DOHH2 (cell line): ENCODE measurements around the gene MAP1LC3A.

Experiments
- H3F3A ChIP-seq: fragments of 200-600 bp; sonication (generic), shearing (Covaris generic); 2 replicates; pipeline ENCODE4 v1.6.0; 2016; ENCODE audit warnings: antibody characterized with exemption, mild to moderate bottlenecking; ENCODE audit not compliant: control insufficient read depth, insufficient read depth
- H3K27ac ChIP-seq: fragments of 200-600 bp; sonication (generic); 2 replicates; pipeline ENCODE4 v1.5.1; 2014; ENCODE audit warnings: low read depth, mild to moderate bottlenecking, low read length, moderate library complexity
- H3K27me3 ChIP-seq: fragments of 200-600 bp; sonication (generic); 2 replicates; pipeline ENCODE4 v1.6.1; 2014; ENCODE audit warnings: mild to moderate bottlenecking, low read length, mixed read lengths; ENCODE audit not compliant: control insufficient read depth
- H3K36me3 ChIP-seq: fragments of 200-600 bp; sonication (generic); 2 replicates; pipeline ENCODE4 v1.6.1; 2014; ENCODE audit warnings: mild to moderate bottlenecking, low read length, moderate library complexity, mixed read lengths; ENCODE audit not compliant: control insufficient read depth
- H3K4me1 ChIP-seq: fragments of 200-600 bp; sonication (generic); 2 replicates; pipeline ENCODE4 v1.6.1; 2014; ENCODE audit warnings: mild to moderate bottlenecking, low read length, mixed read lengths; ENCODE audit not compliant: control insufficient read depth
- H3K4me2 ChIP-seq: fragments of 200-600 bp; sonication (generic); 2 replicates; pipeline ENCODE4 v1.6.0; 2014; ENCODE audit warnings: mild to moderate bottlenecking, low read length, moderate library complexity
- H3K4me3 ChIP-seq: fragments of 200-600 bp; sonication (generic); 2 replicates; pipeline ENCODE4 v1.5.1; 2014; ENCODE audit warnings: mild to moderate bottlenecking, low read length, mixed read lengths
- H3K79me2 ChIP-seq: fragments of 200-600 bp; sonication (generic); 2 replicates; pipeline ENCODE4 v1.6.1; 2014; ENCODE audit warnings: mild to moderate bottlenecking, low read length, mixed read lengths; ENCODE audit not compliant: control insufficient read depth
- H3K9me2 ChIP-seq: fragments of 200-600 bp; sonication (generic); replicated peaks from 2 replicates; pipeline ENCODE4 v1.6.1; 2014; ENCODE audit warnings: mild to moderate bottlenecking, low read length, mixed read lengths; ENCODE audit not compliant: control insufficient read depth
- H3K9me3 ChIP-seq: fragments of 200-600 bp; sonication (generic); 2 replicates; pipeline ENCODE4 v1.6.1; 2014; ENCODE audit warnings: antibody characterized with exemption, low read length, mixed read lengths; ENCODE audit not compliant: control insufficient read depth, insufficient read depth
- H4K20me1 ChIP-seq: fragments of 200-600 bp; sonication (generic); 2 replicates; pipeline ENCODE4 v1.6.0; 2014; ENCODE audit warnings: low read depth, mild to moderate bottlenecking, antibody characterized with exemption, low read length, moderate library complexity; ENCODE audit not compliant: control insufficient read depth, insufficient read depth
- EZH2phosphoT487 ChIP-seq: fragments of 200-600 bp; sonication (generic); IDR thresholded peaks from 2 replicates; pipeline ENCODE4 v1.6.1; 2017; ENCODE audit warnings: borderline replicate concordance, mild to moderate bottlenecking, antibody characterized with exemption, low read length, moderate library complexity, mixed read lengths
- TF ChIP-seq, protein P1 (sequence below): fragments of 200-600 bp; sonication (generic); IDR thresholded peaks from one replicate; pipeline ENCODE4 v1.5.1; 2014; ENCODE audit warnings: antibody characterized with exemption, mild to moderate bottlenecking, low read depth, low read length; ENCODE audit not compliant: poor library complexity, severe bottlenecking

The MAP1LC3A gene

GRCh38 chr20:34583544-34583943, 25.0 kb downstream of the MAP1LC3A start:
- peaks cover 4% of the 10 kb centered on the region; the same call in 1 of the 2 replicates for H3K9me3 ChIP-seq
- H3F3A ChIP-seq, result no peaks in the 10 kb centered on the region
- no peak overlapping the region for H3K27ac ChIP-seq
- no peaks in the 10 kb centered on the region for H3K27me3 ChIP-seq
- peaks cover 20% of the 10 kb centered on the region for H3K36me3 ChIP-seq
- no peak overlapping the region for H3K4me2 ChIP-seq
- no peaks in the 10 kb centered on the region for H3K9me2 ChIP-seq
- no peak overlapping the region for H3K4me3 ChIP-seq
- TF ChIP-seq, protein P1, sequence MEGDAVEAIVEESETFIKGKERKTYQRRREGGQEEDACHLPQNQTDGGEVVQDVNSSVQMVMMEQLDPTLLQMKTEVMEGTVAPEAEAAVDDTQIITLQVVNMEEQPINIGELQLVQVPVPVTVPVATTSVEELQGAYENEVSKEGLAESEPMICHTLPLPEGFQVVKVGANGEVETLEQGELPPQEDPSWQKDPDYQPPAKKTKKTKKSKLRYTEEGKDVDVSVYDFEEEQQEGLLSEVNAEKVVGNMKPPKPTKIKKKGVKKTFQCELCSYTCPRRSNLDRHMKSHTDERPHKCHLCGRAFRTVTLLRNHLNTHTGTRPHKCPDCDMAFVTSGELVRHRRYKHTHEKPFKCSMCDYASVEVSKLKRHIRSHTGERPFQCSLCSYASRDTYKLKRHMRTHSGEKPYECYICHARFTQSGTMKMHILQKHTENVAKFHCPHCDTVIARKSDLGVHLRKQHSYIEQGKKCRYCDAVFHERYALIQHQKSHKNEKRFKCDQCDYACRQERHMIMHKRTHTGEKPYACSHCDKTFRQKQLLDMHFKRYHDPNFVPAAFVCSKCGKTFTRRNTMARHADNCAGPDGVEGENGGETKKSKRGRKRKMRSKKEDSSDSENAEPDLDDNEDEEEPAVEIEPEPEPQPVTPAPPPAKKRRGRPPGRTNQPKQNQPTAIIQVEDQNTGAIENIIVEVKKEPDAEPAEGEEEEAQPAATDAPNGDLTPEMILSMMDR, result no peak
- no peak for TF ChIP-seq EZH2phosphoT487
- H4K20me1 ChIP-seq, result no peaks in the 10 kb centered on the region
- peaks cover 13% of the 10 kb centered on the region for H3K4me1 ChIP-seq
- H3K79me2 ChIP-seq, result no peaks in the 10 kb centered on the region

GRCh38 chr20:34585019-34585418, 26.5 kb downstream of the MAP1LC3A start:
- Histone ChIP-seq H4K20me1 (no peaks in the 10 kb centered on the region), H3K4me1 (peaks cover 10% of the 10 kb centered on the region), H3K9me3 (peaks cover 4% of the 10 kb centered on the region; the same call in 1 of the 2 replicates), H3K27ac (no peak overlapping the region), H3K27me3 (no peaks in the 10 kb centered on the region), H3K9me2 (no peaks in the 10 kb centered on the region), H3K4me3 (no peak overlapping the region), H3K79me2 (no peaks in the 10 kb centered on the region), H3K36me3 (peaks cover 17% of the 10 kb centered on the region), H3K4me2 (no peak overlapping the region), H3F3A (no peaks in the 10 kb centered on the region)
- TF ChIP-seq EZH2phosphoT487, result no peak
- TF ChIP-seq, protein P1, result no peak

DNA sequence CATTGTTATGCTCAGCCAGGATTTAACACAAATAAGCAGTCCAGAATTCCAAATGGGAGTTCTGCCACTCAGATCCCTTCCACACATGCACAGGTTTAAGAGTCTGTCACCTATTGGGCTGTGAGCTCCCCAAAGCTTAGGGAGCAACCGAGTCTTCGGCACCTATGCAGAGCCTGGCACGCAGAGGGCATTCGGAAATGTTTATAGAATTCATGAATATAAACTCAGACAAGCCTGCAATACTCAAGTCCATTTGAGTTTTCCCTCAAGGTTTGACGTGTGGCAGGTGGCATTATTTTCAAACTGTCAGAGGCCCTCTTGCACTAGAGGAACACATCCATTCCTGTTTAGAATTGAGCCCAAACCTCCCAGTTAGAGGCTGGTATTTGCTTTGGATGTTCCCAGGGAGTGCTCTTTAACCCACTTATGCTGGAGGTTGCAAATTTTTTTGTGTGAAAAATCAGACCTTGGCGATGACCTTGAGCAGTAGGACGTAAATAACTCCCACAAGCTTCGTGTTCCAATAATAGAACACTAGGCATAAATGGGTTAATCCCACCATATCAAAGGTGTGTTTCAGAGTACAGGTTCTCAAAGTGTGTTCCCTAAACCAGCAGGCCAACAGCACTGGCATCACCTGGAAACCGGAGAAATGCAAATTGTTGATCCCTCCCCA, 28.1 kb downstream of the MAP1LC3A start:
- Histone ChIP-seq H4K20me1 (no peaks in the 10 kb centered on the region), H3K9me3 (no peaks in the 10 kb centered on the region), H3K27ac (no peak overlapping the region), H3K79me2 (no peaks in the 10 kb centered on the region), H3K9me2 (no peaks in the 10 kb centered on the region), H3K36me3 (peaks cover 4% of the 10 kb centered on the region), H3K4me1 (no peaks in the 10 kb centered on the region), H3F3A (no peaks in the 10 kb centered on the region), H3K4me2 (no peak overlapping the region), H3K27me3 (no peaks in the 10 kb centered on the region), H3K4me3 (no peak overlapping the region)
- TF ChIP-seq, protein P1, result no peak
- no peak for TF ChIP-seq EZH2phosphoT487
